T-helper 2 cell treated with Interferon-gamma antibody and Interleukin-4, amounts not matched to agents 100 ng/mL and 5 ng/mL, for 36 hours (primary cell): ENCODE results near the gene SPDYE2B. TPM values are rescaled to one million over a fixed set of nuclear protein-coding genes. Genes with fewer than 3 reads are reported as not detected.

Experiments used
- total RNA-seq: library from RNA; stranded (reverse); gene quantifications from 2 replicates; pipeline ENCODE4 v1.2.3, GENCODE V29; 2022

The SPDYE2B gene
- total RNA-seq, 1 donor from 2014 or later: not detected

Other genes starting within 250 kb of the SPDYE2B start
- 61.1 and 66.0 TPM in 2 replicates for gene ORAI2, start 216.7 kb upstream of the SPDYE2B start, total RNA-seq
- gene ALKBH4, start 185.5 kb upstream of the SPDYE2B start, total RNA-seq: 10.2 and 10.5 TPM in 2 replicates
- 21.5 and 23.3 TPM in 2 replicates for gene LRWD1, start 185.3 kb upstream of the SPDYE2B start, total RNA-seq
- gene POLR2J, start 171.4 kb upstream of the SPDYE2B start, total RNA-seq: 51.7 and 53.4 TPM in 2 replicates
- 16.2 and 17.0 TPM in 2 replicates for gene RASA4B, start 132.5 kb upstream of the SPDYE2B start, total RNA-seq
- 20.6 and 25.0 TPM in 2 replicates for gene UPK3BL2, start 106.6 kb upstream of the SPDYE2B start, total RNA-seq
- not detected in 2 replicates for gene SPDYE2, start 99.1 kb upstream of the SPDYE2B start, total RNA-seq
- gene POLR2J3, start 77.7 kb upstream of the SPDYE2B start, total RNA-seq: 54.6 and 58.9 TPM in 2 replicates
- gene RASA4, start 33.6 kb upstream of the SPDYE2B start, total RNA-seq: 39.4 and 40.5 TPM in 2 replicates
- 16.6 and 25.2 TPM in 2 replicates for gene UPK3BL1, start 7.5 kb upstream of the SPDYE2B start, total RNA-seq
- 19.0 and 20.8 TPM in 2 replicates for gene POLR2J2, start 21.3 kb downstream of the SPDYE2B start, total RNA-seq
- 8.2 and 8.3 TPM in 2 replicates for gene FAM185A, start 98.7 kb downstream of the SPDYE2B start, total RNA-seq